GM18505 (cell line): ENCODE measurements around the gene BTG2.

Source experiments
- ATAC-seq: cut with Tn5 transposase; IDR thresholded peaks from one replicate; pipeline ENCODE4 v1.9.1; 2021; ENCODE audit not compliant: unreplicated experiment
- POLR2A ChIP-seq: IDR thresholded peaks from 4 replicates; pipeline ENCODE4 v1.6.1; 2011; ENCODE audit warnings: borderline replicate concordance; ENCODE audit not compliant: insufficient read depth, insufficient read length; ENCODE audit errors: extremely low read depth

The BTG2 gene

DNA sequence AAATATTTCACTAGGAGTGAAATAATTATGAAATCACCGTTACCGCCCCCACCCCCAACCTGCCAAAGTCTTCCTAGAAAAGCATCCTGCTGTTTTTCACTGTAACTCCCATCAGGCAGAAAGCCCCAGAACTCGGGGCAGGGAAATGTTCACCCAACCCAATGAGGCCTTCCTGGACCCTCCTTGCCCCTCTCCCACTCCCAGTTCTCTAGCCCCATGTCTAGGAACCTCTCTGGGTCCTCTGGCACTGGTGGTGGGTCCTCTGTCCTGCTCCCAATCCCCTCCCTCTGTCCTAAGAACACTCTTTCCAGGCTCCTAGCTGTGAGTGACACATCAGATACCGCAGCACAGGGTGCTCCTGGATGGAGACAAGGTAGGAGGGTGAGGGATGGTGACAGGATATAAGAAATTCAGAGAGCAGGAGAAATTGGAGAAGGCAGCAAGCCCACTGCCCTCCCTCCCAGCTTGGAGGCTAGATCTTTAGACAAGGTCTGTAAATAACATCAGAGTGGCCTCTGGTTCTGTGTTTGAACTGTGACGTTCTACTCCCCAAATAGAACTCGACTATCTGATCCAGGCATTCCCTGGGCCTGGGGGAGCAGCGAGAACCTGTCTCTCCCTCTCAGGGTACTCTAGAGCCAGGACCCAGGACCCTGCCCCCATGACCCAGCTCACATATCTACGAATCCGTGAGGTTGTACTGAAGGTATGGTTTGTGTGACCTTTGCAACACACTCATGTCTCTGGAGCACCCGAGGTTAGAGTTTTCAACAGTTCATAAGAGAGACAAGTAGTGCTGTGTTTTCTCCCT lies 23.3 kb upstream of the BTG2 start:
- no peak for TF ChIP-seq POLR2A
- no peak for ATAC-seq

DNA sequence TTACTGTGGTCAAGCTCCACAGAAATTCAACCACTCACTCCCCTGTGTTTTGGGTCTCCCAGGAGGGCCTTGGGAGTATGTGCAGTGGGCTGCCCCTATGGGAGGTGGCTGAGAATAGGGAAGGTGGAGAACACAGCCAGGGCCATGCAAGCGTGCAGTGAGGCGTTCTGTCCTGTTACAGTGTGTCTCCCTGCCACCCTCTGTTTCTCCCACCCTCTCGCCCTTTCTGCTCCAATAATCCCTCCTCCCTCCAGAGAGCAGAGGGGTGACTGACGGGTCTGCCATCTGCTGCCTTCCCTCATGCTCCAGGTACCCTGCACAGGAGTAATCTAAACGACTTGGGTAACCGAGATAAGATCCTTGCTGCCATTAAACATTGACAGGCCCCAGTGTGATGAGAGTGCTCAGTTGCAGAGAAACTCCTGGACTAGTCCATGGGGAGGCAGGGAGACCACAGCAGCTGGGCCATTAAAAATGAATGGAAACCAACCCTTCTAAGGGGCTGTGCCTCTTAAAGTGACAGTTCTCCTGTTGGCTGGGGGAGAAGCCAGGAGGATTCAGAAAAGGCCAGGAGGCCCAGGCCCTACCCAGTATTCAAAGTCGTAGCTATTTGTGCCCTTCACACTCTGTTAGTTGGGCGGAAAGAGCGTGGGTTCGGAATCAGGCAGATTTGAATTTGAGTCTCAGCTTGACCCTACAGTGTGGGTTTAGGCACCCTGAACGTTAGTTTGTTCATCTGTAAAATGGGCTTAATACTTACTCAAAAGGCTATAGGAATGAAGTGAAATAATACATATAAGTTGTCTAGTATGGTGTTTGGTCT lies 22.4 kb upstream of the BTG2 start:
- TF ChIP-seq POLR2A = peak; percentile 25

GRCh38 chr1:203283597-203283996 lies 21.7 kb upstream of the BTG2 start:
- no peak for TF ChIP-seq POLR2A
- ATAC-seq = no peak

More for the DNA sequence above, 22.4 kb upstream of the BTG2 start:
- no peak for ATAC-seq

DNA sequence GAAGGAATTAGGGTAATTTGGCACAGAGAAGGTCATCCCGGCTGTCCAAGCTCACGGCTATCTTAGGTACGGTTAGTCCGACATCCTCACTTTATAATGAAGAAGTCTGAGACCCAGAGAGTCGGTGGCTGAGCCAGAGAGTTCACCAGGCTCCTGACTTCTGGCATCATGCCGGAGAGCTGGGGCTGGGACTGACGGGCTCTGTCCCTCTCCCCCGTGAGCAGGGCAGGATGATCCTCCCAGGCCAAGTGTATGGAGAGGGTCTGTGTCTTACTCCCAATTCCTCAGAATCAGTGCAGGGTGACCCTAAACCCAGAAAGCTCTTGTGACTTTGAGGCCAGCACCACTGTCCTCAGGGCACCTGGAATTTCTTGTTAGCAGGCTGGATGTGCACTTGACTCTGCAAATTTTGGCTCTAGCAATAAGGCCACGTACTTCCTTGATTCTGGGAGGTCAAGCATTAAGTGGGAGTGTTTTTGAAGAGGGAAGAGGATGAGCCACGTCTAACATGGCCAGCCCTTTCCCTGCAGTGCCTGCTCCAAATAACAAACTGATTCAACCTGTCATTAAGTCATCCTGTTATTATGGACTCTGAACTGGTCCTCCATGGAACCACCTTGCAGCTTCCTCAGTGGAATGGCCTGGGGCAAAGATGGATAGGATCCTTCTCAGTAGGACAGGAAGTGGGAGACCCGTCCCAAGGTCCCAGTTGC lies 20.8 kb upstream of the BTG2 start:
- ATAC-seq = no peak
- no peak for TF ChIP-seq POLR2A

DNA sequence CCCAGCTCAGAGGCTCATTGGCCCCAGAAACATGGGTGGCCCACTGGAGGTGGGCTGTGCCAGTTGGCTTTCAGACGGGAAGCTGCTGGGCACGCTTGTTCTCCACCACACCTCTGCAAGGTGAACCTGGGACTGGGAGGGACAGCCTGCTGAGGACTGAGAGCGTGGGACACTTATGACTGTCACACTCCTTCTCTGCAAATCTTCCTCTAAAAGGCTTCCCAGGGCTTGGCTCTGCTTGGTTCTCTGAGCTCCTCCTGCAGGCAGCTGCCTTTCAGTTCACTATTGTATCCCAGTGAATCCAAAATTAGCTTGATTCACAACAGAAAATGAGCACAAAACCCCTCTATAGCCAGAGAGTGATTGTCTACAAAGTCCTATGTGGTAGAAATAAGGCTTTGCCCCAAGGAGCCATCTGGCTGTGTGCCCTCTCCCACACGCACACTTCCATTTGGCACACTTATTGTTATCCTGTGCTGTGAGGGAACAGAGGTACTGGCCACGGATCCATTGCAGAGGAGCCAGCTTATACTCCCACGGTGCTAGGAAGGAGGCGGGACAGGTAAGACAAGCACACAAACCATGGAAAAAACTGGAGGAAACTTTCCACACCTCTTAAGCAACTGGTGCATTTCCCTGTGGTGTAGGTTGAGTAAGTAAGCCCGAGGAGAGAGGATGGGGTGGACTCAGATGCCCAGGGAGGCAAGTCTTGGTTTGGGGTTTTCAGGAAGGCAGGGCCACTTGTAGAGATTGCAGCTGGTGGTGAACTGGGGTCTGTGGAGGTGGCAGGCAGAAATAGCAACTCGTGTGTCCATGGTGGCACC lies 18.9 kb upstream of the BTG2 start:
- TF ChIP-seq POLR2A = no peak
- ATAC-seq = no peak

- TF ChIP-seq POLR2A = peak; percentile 73
- ATAC-seq = peak; percentile 43
These were observed 18.0 kb upstream of the BTG2 start for GRCh38 chr1:203287109-203287893.

GRCh38 chr1:203287898-203288297 lies 17.4 kb upstream of the BTG2 start:
- no peak for ATAC-seq
- no peak for TF ChIP-seq POLR2A

DNA sequence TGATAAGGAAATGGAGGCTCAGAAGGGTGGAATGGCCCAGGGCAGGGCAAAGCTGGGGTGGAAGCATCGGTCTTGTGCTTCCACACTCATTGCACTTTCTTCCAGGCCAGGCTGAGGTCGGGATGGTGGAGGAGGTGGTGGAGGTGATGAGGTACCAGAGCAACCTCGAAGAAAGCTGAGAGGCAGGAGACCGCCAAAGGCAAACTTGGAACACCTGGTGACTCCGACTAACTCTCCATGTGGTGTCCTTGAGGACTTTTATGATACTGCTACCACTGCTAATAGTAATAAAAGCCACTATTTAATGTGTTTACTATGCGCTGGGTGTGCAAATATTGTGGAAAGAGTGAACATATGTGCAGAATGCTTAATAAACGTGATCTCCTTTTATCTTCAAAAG lies 16.9 kb upstream of the BTG2 start:
- no peak for TF ChIP-seq POLR2A
- no peak for ATAC-seq

DNA sequence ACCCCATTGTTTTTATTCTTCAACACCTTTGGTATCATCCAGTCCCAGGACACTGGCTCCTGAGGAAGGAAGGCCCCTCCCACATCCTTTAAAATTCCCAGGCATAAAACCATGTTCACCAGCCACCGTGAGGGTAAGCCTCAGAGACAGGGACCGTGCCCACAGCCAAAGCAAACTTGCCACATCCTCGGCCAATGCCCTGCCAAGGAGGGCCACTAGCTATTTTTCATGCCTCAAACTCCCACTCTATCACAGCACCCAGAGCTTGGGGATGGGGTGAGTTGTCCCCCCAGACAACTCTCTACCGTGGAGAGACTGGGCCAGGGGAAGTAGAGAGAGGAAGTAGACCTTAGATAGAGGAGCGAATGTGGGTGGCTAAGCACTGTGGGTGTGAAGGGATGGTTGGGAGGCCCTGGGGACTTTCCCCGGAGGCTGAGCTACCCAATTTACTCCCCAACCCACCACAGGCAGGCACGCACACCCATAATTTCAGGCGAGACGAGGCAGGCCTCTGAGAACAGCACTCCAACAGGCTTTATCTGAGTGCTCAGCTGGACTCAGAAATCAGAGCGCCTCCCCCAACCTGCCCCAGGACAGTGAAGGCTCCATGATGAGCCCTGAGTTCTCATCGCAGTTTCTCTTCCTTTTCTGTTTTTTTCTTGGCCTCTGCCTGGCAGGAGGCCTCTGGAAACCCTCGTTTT lies 15.9 kb upstream of the BTG2 start:
- ATAC-seq = peak; percentile 52
- peak; percentile 87 for TF ChIP-seq POLR2A

- no peak for ATAC-seq
- TF ChIP-seq POLR2A = no peak
These were observed 15.4 kb upstream of the BTG2 start for GRCh38 chr1:203289982-203290260.

DNA sequence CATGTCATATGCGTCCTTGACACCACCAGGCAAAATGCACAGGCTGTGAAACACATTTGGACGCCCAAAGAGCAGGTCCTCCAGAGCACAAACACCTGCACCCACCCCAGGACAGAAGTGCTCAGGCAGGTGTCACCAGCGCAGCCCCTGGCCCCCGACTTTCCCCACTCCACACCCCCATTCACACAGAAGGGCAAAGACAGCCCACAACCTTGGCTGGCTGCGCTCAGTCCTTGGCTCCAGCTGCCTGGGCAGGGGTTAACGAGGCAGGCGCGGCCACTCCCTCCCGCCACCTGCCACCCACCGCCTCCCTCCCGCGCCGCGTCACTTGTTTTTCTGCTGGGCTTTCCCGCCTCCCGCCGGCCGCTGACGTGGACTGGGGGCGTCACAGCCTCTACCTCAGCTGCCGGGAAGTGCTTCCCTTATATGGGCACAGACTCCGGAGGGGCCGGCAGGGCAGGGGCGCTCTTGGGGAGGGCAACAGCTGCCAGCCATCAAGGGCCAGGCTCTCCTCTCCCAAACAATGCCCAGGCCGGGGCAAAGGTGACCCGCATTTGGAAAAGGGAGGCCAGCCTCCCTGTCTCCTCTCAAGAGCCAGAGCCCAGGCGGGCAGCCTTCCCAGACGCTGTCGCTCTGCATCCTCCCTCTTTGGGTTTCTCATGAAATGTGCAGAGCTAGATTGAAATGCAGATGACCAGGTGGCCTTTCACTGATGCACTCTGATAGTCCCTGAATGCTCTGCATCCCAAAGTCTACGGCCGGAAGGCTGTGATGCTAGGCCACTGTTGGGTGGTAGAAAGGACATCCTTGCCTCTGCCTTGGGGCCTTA lies 14.8 kb upstream of the BTG2 start:
- peak; percentile 42 for ATAC-seq

More for the DNA sequence above, 14.8 kb upstream of the BTG2 start:
- TF ChIP-seq POLR2A = peak; percentile 76
